Kidney (tissue), 14 donors: Measurements from ENCODE around the gene ABTB2. TPM values are rescaled to one million over a fixed set of nuclear protein-coding genes. Genes with fewer than 3 reads are reported as not detected.

Experiments
- DNase-seq, 5 donors: peaks; one replicate each; pipeline ENCODE4 v3.0.0-alpha.2; 2013 to 2020
- FAIRE-seq: peaks from 2 replicates; lab custom pipeline; 2012; peaks lifted over from hg19 to GRCh38; lab: Jason Lieb, UNC
- H3K27ac ChIP-seq, 2 donors: one replicate each; pipeline ENCODE4 v1.7.0; 2013; ENCODE audit warnings: low read depth in 2 of 2, low read length in 2 of 2, inconsistent platforms in 1 of 2
- H3K27me3 ChIP-seq: one replicate; pipeline ENCODE4 v1.7.1; 2013; ENCODE audit warnings: low read length, inconsistent platforms; ENCODE audit not compliant: control insufficient read depth, insufficient read depth
- H3K36me3 ChIP-seq, 3 donors: one replicate each; pipeline versions ENCODE4 v1.7.0 to v1.7.1; 2013; ENCODE audit warnings: low read length in 3 of 3, control low read depth in 1 of 3, inconsistent platforms in 1 of 3; ENCODE audit not compliant: insufficient read depth in 3 of 3, control insufficient read depth in 2 of 3
- H3K4me1 ChIP-seq, 3 donors: one replicate each; pipeline versions ENCODE4 v1.7.0 to v1.7.1; 2013; ENCODE audit warnings: low read length in 3 of 3, inconsistent platforms in 1 of 3, low read depth in 1 of 3; ENCODE audit not compliant: control insufficient read depth in 2 of 3, insufficient read depth in 2 of 3
- H3K4me3 ChIP-seq, 3 donors: one replicate each; pipeline versions ENCODE4 v1.7.0 to v1.8.1; 2013; ENCODE audit warnings: low read length in 3 of 3, control low read depth in 1 of 3, inconsistent platforms in 1 of 3
- H3K9ac ChIP-seq, 3 donors: one replicate each; pipeline versions ENCODE4 v1.7.0 to v1.7.1; 2013; ENCODE audit warnings: low read length in 3 of 3, control low read depth in 1 of 3, inconsistent platforms in 1 of 3
- H3K9me3 ChIP-seq, 3 donors: one replicate each; pipeline versions ENCODE4 v1.7.0 to v1.7.1; 2013; ENCODE audit warnings: low read length in 3 of 3, control low read depth in 1 of 3, inconsistent platforms in 1 of 3; ENCODE audit not compliant: control insufficient read depth in 2 of 3, insufficient read depth in 1 of 3
- intact Hi-C: fragments of 100-400 bp; cut with DNase I; formaldehyde crosslinking; loops from one replicate; pipeline ENCODE4 v1.11.1; 2022
- polyA plus RNA-seq: library from polyadenylated mRNA; stranded (reverse); fragments of 350-450 nt; fragmentation: Illumina TruSeq; extraction: RNeasy Lipid Tissue Mini Kit (QIAGEN cat#74804); gene quantifications from one replicate; pipeline ENCODE4 v1.2.3, GENCODE V29; 2014; ENCODE audit warnings: low read depth, low replicate concordance; ENCODE audit not compliant: insufficient read depth
- total RNA-seq: library from RNA; stranded (reverse); fragmentation: NEBNext Ultra II Directional; extraction: Animal tissue kit (Norgen Biotek cat#: 25700); gene quantifications from one replicate; pipeline ENCODE4 v1.2.1, GENCODE V29; 2021
- TF ChIP-seq, protein P1 (sequence below): IDR thresholded peaks from 3 replicates; pipeline ENCODE4 v1.5.1; 2012; ENCODE audit warnings: mild to moderate bottlenecking, moderate library complexity, borderline replicate concordance; ENCODE audit not compliant: insufficient read depth; ENCODE audit errors: extremely low read depth
- donor health status: control.
- donor health status: control.
- donor health status: control.
- donor health status: control.
- donor health status: control.
- donor health status: DM: yes; HTN: yes; CAD: no.
- donor health status: Normal renal cell carcinoma (clear cell type).

Gene ABTB2
- total and polyA plus RNA-seq, 2 donors from 2014 or later = 7.6 to 22.1 TPM

DNA sequence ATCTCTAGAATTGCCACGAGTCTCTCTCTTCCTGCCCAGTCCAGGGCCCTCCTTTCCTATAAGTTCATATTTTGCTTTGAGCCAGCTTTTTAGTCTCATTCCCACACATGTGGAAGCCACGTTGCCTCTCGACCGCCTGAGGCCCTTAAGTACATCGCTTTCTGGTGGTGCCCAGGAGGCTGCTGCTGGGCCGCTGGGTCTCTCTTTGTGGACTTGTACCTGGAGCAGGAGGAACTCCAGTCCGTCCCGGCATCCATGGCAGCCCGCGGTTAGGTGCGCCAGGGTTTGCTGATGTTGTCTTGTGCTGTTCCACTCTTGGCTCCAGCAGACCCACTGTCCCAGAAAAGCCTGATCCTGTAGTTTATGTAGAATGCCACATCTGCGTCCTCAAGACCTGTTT lies 211.4 kb downstream of the ABTB2 start:
- H3K27me3 ChIP-seq = no peaks in the 10 kb centered on the region
- no peak overlapping the region for H3K27ac ChIP-seq
- no peaks in the 10 kb centered on the region for H3K9me3 ChIP-seq
- intact Hi-C loops = no loop called here
- H3K4me1 ChIP-seq = no peaks in the 10 kb centered on the region
- H3K9ac ChIP-seq = no peak overlapping the region
- peaks cover 2 to 45% (median 36%) of the 10 kb centered on the region in 3 donors for H3K36me3 ChIP-seq
- TF ChIP-seq, protein P1, sequence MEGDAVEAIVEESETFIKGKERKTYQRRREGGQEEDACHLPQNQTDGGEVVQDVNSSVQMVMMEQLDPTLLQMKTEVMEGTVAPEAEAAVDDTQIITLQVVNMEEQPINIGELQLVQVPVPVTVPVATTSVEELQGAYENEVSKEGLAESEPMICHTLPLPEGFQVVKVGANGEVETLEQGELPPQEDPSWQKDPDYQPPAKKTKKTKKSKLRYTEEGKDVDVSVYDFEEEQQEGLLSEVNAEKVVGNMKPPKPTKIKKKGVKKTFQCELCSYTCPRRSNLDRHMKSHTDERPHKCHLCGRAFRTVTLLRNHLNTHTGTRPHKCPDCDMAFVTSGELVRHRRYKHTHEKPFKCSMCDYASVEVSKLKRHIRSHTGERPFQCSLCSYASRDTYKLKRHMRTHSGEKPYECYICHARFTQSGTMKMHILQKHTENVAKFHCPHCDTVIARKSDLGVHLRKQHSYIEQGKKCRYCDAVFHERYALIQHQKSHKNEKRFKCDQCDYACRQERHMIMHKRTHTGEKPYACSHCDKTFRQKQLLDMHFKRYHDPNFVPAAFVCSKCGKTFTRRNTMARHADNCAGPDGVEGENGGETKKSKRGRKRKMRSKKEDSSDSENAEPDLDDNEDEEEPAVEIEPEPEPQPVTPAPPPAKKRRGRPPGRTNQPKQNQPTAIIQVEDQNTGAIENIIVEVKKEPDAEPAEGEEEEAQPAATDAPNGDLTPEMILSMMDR = no peak
- DNase-seq (no peak), FAIRE-seq (no peak)
- H3K4me3 ChIP-seq = no peak overlapping the region

- intact Hi-C loops = no loop called here
- Histone ChIP-seq H3K27ac (no peak overlapping the region), H3K4me3 (no peak overlapping the region), H3K36me3 (peaks cover 2 to 50% (median 40%) of the 10 kb centered on the region in 3 donors), H3K4me1 (no peaks in the 10 kb centered on the region), H3K9ac (no peak overlapping the region), H3K9me3 (no peaks in the 10 kb centered on the region), H3K27me3 (no peaks in the 10 kb centered on the region)
- no peak for FAIRE-seq
- TF ChIP-seq, protein P1 = no peak
- no peak for DNase-seq
Observed at GRCh38 chr11:34145847-34146381, 211.9 kb downstream of the ABTB2 start.

- intact Hi-C loops = no loop called here
- H3K27ac ChIP-seq = no peak overlapping the region
- H3K4me3 ChIP-seq = no peak overlapping the region
- no peaks in the 10 kb centered on the region for H3K4me1 ChIP-seq
- peaks cover 2 to 54% (median 45%) of the 10 kb centered on the region in 3 donors for H3K36me3 ChIP-seq
- H3K27me3 ChIP-seq = no peaks in the 10 kb centered on the region
- H3K9me3 ChIP-seq = no peaks in the 10 kb centered on the region
- TF ChIP-seq, protein P1 = no peak
- DNase-seq (no peak), FAIRE-seq (no peak)
- H3K9ac ChIP-seq = no peak overlapping the region
Observed at GRCh38 chr11:34145073-34145472, 212.7 kb downstream of the ABTB2 start.

- DNase-seq (no peak), FAIRE-seq (no peak)
- Histone ChIP-seq H3K27me3 (no peaks in the 10 kb centered on the region), H3K4me1 (no peaks in the 10 kb centered on the region), H3K27ac (no peak overlapping the region), H3K9me3 (no peaks in the 10 kb centered on the region), H3K4me3 (no peak overlapping the region), H3K9ac (no peak overlapping the region), H3K36me3 (peaks cover 2 to 55% (median 50%) of the 10 kb centered on the region in 3 donors)
- TF ChIP-seq, protein P1 = no peak
- intact Hi-C loops = no loop called here
Observed at GRCh38 chr11:34143048-34143447, 214.8 kb downstream of the ABTB2 start.
